Activated T-helper 1 cell treated with anti-CD3 and anti-CD28 coated beads, Interleukin-12 subunit alpha, Interleukin-12 subunit beta, Interleukin-2, Interleukin-4 antibody, amounts not matched to agents 30 ng/mL and 10 ng/mL and 1 ng/mL, durations not matched to agents 14 hours and 24 hours and 36 hours (primary cell): Measurements from ENCODE around the gene RS1. TPM values are rescaled to one million over a fixed set of nuclear protein-coding genes. Genes with fewer than 3 reads are reported as not detected.

Source experiments
- DNase-seq: peaks from one replicate; pipeline ENCODE4 v3.0.0; 2021; ENCODE audit warnings: low spot score
- H3K27ac Mint-ChIP-seq: one replicate; pipeline ENCODE4 v1.8.0; 2021; ENCODE audit warnings: mild to moderate bottlenecking, mixed read lengths
- H3K27me3 Mint-ChIP-seq: one replicate; pipeline ENCODE4 v1.8.0; 2022; ENCODE audit warnings: mild to moderate bottlenecking, moderate library complexity, mixed read lengths; ENCODE audit not compliant: insufficient read depth
- H3K36me3 Mint-ChIP-seq: one replicate; pipeline ENCODE4 v1.8.0; 2021; ENCODE audit warnings: low read depth, mixed read lengths
- H3K4me1 Mint-ChIP-seq: one replicate; pipeline ENCODE4 v1.8.0; 2021; ENCODE audit warnings: low read depth, mixed read lengths
- H3K4me3 Mint-ChIP-seq: one replicate; pipeline ENCODE4 v1.8.0; 2021; ENCODE audit warnings: mild to moderate bottlenecking, moderate library complexity, mixed read lengths
- H3K9me3 Mint-ChIP-seq: one replicate; pipeline ENCODE4 v1.8.0; 2021; ENCODE audit warnings: mixed read lengths
- intact Hi-C: fragments of 100-400 bp; cut with micrococcal nuclease; formaldehyde crosslinking; loops from one replicate; pipeline ENCODE4 v1.15.1; 2024
- total RNA-seq: library from RNA; stranded (reverse); gene quantifications from 2 replicates; pipeline ENCODE4 v1.2.3, GENCODE V29; 2022

The RS1 gene
- total RNA-seq, 1 donor from 2014 or later, result not detected

- DNase-seq, result no peak
- H3K27ac Mint-ChIP-seq, result no peak overlapping the region
- no peaks in the 10 kb centered on the region for H3K9me3 Mint-ChIP-seq
- no peaks in the 10 kb centered on the region for H3K27me3 Mint-ChIP-seq
- no peaks in the 10 kb centered on the region for H3K4me1 Mint-ChIP-seq
- intact Hi-C loops, result no loop called here
- no peak overlapping the region for H3K4me3 Mint-ChIP-seq
- H3K36me3 Mint-ChIP-seq, result no peaks in the 10 kb centered on the region
Observed at GRCh38 chrX:18652636-18653035, 19.3 kb downstream of the RS1 start.

- no peak overlapping the region for H3K27ac Mint-ChIP-seq
- DNase-seq, result no peak
- H3K36me3 Mint-ChIP-seq, result no peaks in the 10 kb centered on the region
- no peaks in the 10 kb centered on the region for H3K27me3 Mint-ChIP-seq
- no peaks in the 10 kb centered on the region for H3K9me3 Mint-ChIP-seq
- no peak overlapping the region for H3K4me3 Mint-ChIP-seq
- H3K4me1 Mint-ChIP-seq, result no peaks in the 10 kb centered on the region
- intact Hi-C loops, result no loop called here
Observed at GRCh38 chrX:18650662-18651061, 21.2 kb downstream of the RS1 start.

GRCh38 chrX:18649498-18649951, 22.4 kb downstream of the RS1 start:
- Mint-ChIP-seq H3K27ac (no peak overlapping the region), H3K4me1 (no peaks in the 10 kb centered on the region), H3K36me3 (no peaks in the 10 kb centered on the region), H3K4me3 (no peak overlapping the region), H3K9me3 (no peaks in the 10 kb centered on the region), H3K27me3 (no peaks in the 10 kb centered on the region)
- intact Hi-C loops, result no loop called here
- no peak for DNase-seq

GRCh38 chrX:18647621-18648020, 24.3 kb downstream of the RS1 start:
- Mint-ChIP-seq H3K27me3 (no peaks in the 10 kb centered on the region), H3K4me1 (no peaks in the 10 kb centered on the region), H3K36me3 (no peaks in the 10 kb centered on the region), H3K9me3 (no peaks in the 10 kb centered on the region), H3K27ac (no peak overlapping the region), H3K4me3 (no peak overlapping the region)
- DNase-seq, result no peak
- intact Hi-C loops, result no loop called here

DNA sequence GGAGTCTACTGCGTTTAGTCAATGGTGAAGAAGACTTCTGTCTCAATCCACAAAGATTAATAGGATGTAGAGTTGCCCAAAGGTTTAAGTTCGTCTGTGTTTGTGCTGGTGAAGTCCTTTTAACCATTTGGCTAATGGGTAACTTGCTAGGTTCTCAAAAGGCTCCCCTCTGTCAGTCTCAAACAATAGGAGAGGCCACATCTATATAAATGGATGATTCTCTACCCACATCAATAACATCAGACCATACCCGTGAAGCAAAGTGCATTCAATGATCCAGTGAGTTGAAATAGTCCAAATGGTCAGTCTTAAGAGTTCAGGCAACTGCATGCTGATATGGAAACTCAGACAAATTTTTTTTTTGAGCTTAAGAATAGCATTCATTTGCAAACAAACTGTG, 28.1 kb downstream of the RS1 start:
- no peak for DNase-seq
- H3K9me3 Mint-ChIP-seq, result no peaks in the 10 kb centered on the region
- intact Hi-C loops, result no loop called here
- no peaks in the 10 kb centered on the region for H3K36me3 Mint-ChIP-seq
- no peaks in the 10 kb centered on the region for H3K4me1 Mint-ChIP-seq
- no peaks in the 10 kb centered on the region for H3K27me3 Mint-ChIP-seq
- no peak overlapping the region for H3K27ac Mint-ChIP-seq
- H3K4me3 Mint-ChIP-seq, result no peak overlapping the region

DNA sequence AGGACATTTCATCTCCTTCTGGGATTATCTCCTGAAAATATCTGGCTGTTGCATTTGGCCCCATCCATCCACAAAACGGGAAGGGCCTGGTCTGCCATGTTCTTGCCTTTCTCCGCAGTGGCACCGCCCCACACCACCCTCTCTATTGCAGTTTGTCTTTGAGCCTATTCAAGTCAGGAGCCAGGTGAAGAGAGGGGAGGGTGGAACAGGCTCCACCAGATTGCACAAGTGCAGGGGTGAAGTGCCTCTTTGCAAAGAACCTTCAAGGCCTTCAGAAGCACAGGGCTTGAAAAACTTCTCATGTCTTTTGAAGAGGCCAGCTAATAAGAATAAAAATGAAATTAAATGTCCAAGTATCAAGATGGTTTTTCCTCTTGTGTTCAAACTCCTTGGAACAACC, 28.7 kb downstream of the RS1 start:
- intact Hi-C loops, result no loop called here
- Mint-ChIP-seq H3K36me3 (no peaks in the 10 kb centered on the region), H3K9me3 (no peaks in the 10 kb centered on the region), H3K27me3 (no peaks in the 10 kb centered on the region), H3K27ac (no peak overlapping the region), H3K4me1 (no peaks in the 10 kb centered on the region), H3K4me3 (no peak overlapping the region)
- no peak for DNase-seq

DNA sequence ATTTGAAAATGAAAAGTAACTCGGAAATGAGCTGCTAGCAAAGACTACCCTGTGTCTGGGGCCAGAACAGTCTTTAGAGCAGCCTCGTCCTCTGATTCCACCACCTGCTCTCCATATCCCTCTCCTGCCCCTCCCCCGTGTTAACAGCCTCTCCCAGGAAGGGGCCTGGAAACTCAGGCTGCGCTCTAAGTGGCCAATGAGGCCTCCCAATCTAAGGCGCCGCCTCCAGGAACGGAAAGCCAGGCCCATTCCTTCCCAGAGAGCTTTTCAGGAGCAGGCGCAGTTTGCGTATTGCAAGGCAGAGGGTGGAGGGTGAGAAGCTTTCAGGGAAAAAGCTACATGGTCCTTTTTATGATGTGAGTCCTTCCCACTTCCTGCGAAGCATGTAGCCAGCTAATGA, 31.2 kb downstream of the RS1 start:
- no peak overlapping the region for H3K4me3 Mint-ChIP-seq
- no peaks in the 10 kb centered on the region for H3K4me1 Mint-ChIP-seq
- no peaks in the 10 kb centered on the region for H3K36me3 Mint-ChIP-seq
- no peaks in the 10 kb centered on the region for H3K27me3 Mint-ChIP-seq
- intact Hi-C loops, result no loop called here
- no peak for DNase-seq
- H3K27ac Mint-ChIP-seq, result no peak overlapping the region
- no peaks in the 10 kb centered on the region for H3K9me3 Mint-ChIP-seq

DNA sequence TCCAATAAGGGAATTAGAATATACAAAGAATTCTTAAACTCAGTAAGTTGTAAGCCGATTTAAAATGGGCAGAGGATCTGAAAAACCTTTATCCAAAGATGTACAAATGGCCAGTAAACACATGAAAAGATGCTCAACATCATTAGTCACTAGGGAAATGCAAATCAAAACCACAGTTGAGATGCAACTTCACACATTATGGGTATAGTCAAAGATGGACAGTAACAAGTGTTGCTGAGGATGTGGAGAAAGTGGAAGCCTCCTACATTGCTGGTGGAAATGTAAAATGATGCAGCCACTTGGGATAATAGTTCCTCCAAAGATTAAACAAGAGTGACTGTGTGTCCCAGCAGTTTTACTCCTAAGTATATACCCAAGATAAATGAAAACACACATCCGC, 32.6 kb downstream of the RS1 start:
- no peaks in the 10 kb centered on the region for H3K9me3 Mint-ChIP-seq
- H3K27ac Mint-ChIP-seq, result no peak overlapping the region
- no peak for DNase-seq
- no peaks in the 10 kb centered on the region for H3K4me1 Mint-ChIP-seq
- H3K4me3 Mint-ChIP-seq, result no peak overlapping the region
- no peaks in the 10 kb centered on the region for H3K36me3 Mint-ChIP-seq
- intact Hi-C loops, result no loop called here
- H3K27me3 Mint-ChIP-seq, result no peaks in the 10 kb centered on the region

DNA sequence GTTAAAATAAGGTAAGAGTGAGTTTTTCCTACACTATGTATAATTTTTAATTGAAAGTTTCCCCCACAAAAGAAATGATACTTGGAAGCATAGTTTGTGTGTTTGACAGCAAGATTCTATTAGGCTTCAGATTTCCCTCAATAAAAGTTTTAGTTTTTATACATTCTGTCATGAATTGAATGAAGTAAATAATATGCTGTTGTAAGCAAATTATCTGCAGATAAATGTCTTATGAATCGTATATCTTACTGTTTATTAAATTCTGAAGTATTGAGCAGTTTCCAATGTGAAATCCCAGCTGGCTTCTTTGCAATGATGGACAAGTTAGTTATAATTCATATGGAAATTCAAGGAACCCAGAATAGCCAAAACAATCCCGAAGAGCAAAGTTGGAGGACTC, 33.5 kb downstream of the RS1 start:
- Mint-ChIP-seq H3K27ac (no peak overlapping the region), H3K36me3 (no peaks in the 10 kb centered on the region), H3K4me3 (no peak overlapping the region), H3K4me1 (no peaks in the 10 kb centered on the region), H3K9me3 (no peaks in the 10 kb centered on the region), H3K27me3 (no peaks in the 10 kb centered on the region)
- intact Hi-C loops, result no loop called here
- no peak for DNase-seq

GRCh38 chrX:18630934-18631333, 41.0 kb downstream of the RS1 start:
- Mint-ChIP-seq H3K9me3 (no peaks in the 10 kb centered on the region), H3K4me3 (no peak overlapping the region), H3K4me1 (no peaks in the 10 kb centered on the region), H3K36me3 (no peaks in the 10 kb centered on the region), H3K27me3 (no peaks in the 10 kb centered on the region), H3K27ac (no peak overlapping the region)
- intact Hi-C loops, result no loop called here
- DNase-seq, result no peak

- Mint-ChIP-seq H3K36me3 (no peaks in the 10 kb centered on the region), H3K9me3 (no peaks in the 10 kb centered on the region), H3K27me3 (no peaks in the 10 kb centered on the region), H3K4me3 (no peak overlapping the region), H3K4me1 (no peaks in the 10 kb centered on the region), H3K27ac (no peak overlapping the region)
- no peak for DNase-seq
- intact Hi-C loops, result no loop called here
Observed at GRCh38 chrX:18624599-18624998, 47.3 kb downstream of the RS1 start.

DNA sequence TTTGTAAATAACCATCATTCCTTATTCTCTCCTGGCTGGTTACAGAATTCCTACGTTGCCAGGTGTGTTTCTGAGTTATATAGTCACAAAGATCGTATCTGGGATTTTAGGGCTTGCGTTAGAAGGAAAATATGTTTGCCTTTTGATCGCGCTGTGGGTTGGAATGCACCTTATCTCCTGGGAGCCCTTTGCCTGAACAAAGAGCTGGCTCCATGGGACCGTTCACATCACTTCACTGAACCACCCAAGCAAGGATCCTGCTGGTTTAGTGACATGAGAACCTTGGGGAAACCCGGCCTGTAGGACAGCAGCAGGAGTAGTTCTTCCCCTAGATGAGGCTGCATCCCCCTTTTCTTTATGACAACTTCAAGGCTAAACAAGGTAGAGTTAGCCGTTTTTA, 51.6 kb downstream of the RS1 start:
- H3K27me3 Mint-ChIP-seq, result no peaks in the 10 kb centered on the region
- intact Hi-C loops, result no loop called here
- H3K27ac Mint-ChIP-seq, result no peak overlapping the region
- H3K4me1 Mint-ChIP-seq, result no peaks in the 10 kb centered on the region
- no peak for DNase-seq
- H3K9me3 Mint-ChIP-seq, result no peaks in the 10 kb centered on the region
- no peaks in the 10 kb centered on the region for H3K36me3 Mint-ChIP-seq
- H3K4me3 Mint-ChIP-seq, result no peak overlapping the region

- Mint-ChIP-seq H3K27me3 (no peaks in the 10 kb centered on the region), H3K36me3 (no peaks in the 10 kb centered on the region), H3K4me3 (no peak overlapping the region), H3K4me1 (no peaks in the 10 kb centered on the region), H3K9me3 (no peaks in the 10 kb centered on the region), H3K27ac (no peak overlapping the region)
- intact Hi-C loops, result no loop called here
- no peak for DNase-seq
Observed at GRCh38 chrX:18619288-18619687, 52.6 kb downstream of the RS1 start.

GRCh38 chrX:18617407-18617750, 54.5 kb downstream of the RS1 start:
- H3K4me1 Mint-ChIP-seq, result no peaks in the 10 kb centered on the region
- H3K9me3 Mint-ChIP-seq, result no peaks in the 10 kb centered on the region
- H3K27me3 Mint-ChIP-seq, result no peaks in the 10 kb centered on the region
- no peak for DNase-seq
- H3K27ac Mint-ChIP-seq, result no peak overlapping the region
- no peak overlapping the region for H3K4me3 Mint-ChIP-seq
- H3K36me3 Mint-ChIP-seq, result no peaks in the 10 kb centered on the region
- intact Hi-C loops, result no loop called here
